Loucy (cell line): ENCODE results near the gene CCDC150.

Experiments used
- CTCF ChIP-seq: fragments of 200-600 bp; sonication (generic); conservative IDR thresholded peaks from 2 replicates; pipeline ENCODE4 v1.5.1; 2014; ENCODE audit warnings: mild to moderate bottlenecking, antibody characterized with exemption, low read length
- EZH2phosphoT487 ChIP-seq: fragments of 200-600 bp; IDR thresholded peaks from 2 replicates; pipeline ENCODE4 v1.6.1; 2018; ENCODE audit warnings: antibody characterized with exemption, mild to moderate bottlenecking, moderate library complexity, borderline replicate concordance

GRCh38 chr2:196609806-196610205, 29.7 kb upstream of the CCDC150 start:
- TF ChIP-seq CTCF (no peak), EZH2phosphoT487 (no peak)
